GDM1 (cell line): ENCODE data around the gene ITCH.

Source experiments
- DNase-seq: peaks from one replicate; lab custom pipeline; 2025; lab: John Stamatoyannopoulos, UW

Gene ITCH

DNA sequence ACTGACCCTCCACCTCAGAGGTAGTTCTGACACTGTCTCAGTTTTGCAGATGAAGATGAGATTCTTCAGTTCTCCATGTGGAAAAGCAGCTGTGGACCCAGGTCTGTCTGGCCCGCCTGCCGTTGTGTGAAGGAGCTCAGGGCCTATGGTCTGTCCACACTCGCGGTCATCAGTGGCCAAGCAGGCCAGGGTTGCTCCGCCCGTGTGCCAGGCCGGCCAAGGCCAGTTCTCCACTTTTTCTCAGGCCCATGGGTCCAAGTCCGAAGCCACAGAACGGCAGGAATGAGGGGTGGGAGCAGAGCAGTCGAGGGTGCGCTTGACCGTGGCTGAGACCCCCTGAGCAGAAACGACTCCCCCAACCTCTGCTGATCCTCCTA, 186.8 kb downstream of the ITCH start:
- DNase-seq, result no peak

DNA sequence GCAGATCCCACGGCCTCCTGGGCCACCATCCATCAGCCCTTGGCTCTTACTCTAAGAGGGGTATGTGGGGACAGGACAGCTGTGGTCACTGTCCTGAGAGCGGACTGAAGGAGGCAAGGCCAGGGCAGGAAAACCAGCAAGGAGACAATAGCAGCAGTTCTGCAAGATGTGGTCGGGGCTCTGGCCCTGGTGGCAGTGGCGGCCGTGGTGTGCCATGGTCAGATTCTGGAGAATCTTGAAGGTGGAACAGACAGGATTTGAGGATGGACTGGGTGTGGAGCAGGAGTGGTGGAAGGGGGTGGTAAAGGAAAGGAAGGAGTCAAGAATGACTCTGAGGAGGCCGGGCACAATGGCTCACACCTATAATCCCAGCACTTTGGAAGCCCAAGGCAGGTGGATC, 189.5 kb downstream of the ITCH start:
- no peak for DNase-seq

DNA sequence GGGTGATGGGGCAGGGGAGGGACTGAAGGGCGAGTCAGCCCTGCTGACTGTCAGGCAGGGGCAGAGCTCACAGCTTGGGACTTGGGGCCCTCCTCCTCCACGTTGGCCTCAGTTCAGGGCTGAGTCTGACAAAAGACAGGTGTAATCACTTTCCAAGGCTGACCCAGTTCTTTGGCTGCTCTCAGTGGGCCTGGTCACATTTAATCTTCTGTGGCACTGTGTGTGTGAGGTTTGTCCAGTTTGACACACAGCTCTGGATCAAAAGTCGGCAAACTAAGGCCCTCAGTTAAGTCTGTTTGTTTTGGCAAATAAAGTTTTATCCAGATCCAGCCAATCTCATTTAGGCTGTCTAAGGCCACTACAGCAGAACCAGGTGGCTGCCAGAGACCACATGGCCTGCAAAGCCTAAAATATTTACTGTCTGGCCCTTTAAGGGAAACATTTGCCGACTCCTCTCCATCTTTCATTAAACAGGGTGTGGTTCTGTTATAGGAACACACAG, 190.3 kb downstream of the ITCH start:
- no peak for DNase-seq

DNA sequence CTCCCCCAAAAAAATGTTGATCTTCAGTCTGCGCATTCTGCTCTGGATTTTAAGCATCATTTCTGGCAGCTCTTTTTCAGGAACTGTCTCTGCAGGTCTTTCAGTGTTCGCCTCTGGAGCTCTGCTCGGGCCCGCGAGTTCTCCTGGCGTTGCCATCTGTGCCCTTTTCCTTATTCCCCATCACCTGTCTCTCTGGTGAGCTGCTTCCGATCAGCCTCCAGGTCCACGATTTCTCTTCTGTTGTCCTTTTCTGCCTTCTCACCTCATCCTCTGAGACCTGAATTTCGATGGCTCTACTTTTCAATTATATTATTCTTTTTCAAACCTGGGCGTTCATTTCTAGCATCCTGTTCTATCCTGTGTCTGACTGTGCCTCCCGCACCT, 194.9 kb downstream of the ITCH start:
- DNase-seq, result no peak

DNA sequence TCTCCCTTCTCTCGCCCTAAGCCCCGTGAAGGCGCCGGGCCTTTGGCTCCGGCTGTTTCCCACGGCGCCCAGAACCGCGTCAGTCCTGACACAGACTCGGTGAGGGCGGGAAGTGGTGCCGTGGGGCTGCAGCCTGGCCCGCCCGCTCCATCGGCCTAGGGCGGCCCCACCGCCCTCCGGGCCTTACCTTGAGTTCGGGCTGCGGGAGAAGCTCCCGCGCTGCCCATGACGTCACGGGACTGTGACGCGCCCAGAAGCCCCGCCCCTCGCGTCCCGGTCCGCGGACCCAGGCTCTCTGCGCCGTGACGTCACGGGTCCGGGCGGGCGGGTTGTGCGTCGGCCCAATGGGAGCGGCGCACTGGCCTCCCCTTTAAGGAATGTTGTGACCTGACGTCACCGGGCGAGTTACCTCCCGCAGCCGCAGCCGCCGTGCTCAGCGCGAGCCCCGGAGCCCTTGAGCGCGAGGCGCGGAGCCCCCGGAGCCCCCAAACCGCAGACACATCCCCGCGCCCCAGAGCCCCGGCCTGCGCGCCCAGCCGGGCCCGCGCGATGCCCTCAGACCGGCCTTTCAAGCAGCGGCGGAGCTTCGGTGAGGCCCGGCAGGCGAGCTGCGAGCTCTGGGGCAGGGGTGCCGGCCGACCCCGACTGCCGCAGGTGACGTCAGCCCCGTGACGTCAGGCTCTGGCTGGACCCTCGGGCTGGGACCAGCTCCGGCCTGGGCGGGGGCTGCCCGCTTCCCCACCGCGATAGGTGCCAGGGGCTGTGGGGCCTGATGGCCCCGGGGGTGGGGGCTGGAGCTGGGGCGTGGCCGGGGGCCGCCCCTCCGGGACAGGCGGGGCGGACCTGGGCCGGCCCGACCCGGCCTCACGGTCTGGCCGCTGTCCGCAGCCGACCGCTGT, 195.5 kb downstream of the ITCH start, which contains the start of gene MAP1LC3A:
Gene MAP1LC3A (plus strand): TSS at position 399 of the 899 bp plus-strand sequence. CDS start 151 bp downstream, at position 550.
- no peak for DNase-seq

DNA sequence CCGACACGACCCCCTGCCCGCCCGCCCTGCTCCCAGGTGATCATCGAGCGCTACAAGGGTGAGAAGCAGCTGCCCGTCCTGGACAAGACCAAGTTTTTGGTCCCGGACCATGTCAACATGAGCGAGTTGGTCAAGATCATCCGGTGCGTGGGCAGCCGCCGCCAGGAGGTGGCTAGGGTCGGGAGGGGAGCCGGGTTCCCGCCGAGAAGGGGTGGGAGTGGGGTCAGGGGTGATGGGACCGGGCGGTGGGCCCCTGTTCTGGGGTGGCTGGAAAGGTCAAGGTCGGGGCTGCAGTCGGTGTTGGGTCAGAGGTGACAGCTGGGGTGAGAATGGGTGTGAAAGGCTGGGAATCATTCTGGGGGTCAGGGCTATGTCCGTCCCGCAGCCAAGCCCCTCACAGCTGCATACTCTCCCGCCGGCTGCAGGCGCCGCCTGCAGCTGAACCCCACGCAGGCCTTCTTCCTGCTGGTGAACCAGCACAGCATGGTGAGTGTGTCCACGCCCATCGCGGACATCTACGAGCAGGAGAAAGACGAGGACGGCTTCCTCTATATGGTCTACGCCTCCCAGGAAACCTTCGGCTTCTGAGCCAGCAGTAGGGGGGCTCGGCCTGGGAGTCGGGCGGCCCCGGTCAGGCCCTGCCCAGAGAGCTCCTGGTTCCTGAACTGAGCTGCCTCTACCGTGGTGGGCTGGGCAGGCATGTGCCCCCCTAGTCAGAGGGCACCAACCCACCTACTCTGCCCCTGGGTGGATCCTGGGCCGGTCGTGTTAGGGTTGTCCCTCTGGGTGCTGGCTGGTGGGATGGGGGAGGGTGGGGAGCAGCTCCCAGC, 196.5 kb downstream of the ITCH start:
- DNase-seq, result no peak

DNA sequence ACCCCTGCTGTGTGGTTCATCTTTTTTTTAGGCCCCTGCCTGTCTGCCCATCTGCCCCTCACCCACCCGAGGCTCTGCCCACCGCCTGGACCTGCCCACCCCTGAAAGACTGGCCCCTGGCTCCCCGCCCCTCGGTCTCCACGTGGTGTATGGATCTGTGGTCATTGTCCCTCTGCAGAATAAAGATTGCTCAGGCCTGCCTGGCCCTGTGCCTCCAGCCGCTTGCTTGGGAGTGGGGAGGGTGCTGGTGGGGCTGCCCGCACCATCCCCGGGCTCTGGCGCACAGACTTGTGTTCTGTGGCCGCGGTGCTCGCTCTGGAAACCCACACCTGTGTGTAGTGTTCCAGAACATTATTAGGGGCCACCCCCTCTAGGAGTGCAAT, 197.1 kb downstream of the ITCH start:
- no peak for DNase-seq

DNA sequence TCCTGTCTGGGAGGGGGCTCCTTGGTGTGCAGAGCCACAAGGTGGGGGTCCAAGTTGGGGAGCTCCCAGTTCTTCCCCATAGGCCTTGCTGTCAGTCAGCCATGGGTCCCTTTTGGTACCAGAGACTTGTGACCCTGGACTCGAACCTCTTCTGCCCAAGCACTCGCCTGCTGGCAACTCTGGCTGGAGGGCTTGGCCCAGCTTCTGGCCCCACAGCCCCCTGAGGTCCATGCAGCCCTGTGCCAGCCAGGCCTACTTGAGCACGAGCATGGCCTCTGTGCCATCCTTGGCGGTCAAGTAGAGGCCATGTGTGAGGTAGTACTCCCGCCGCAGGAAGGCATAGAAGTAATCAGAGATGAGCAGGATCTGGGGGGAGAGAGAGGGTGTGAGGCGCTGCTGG, 197.5 kb downstream of the ITCH start:
- DNase-seq, result no peak
